Left kidney (tissue), 1 donor: ENCODE results near the gene DDRGK1. TPM values are rescaled to one million over a fixed set of nuclear protein-coding genes. Genes with fewer than 3 reads are reported as not detected.

Experiments
- polyA plus RNA-seq: library from polyadenylated mRNA; unstranded; fragments of 120-200 nt; gene quantifications from one replicate; pipeline ENCODE4 v1.2.1, GENCODE V29; 2013; ENCODE audit not compliant: insufficient read length

The DDRGK1 gene
- polyA plus RNA-seq, 1 donor = 49.1 TPM

Other genes with a start within 250 kb of the DDRGK1 start
- gene GNRH2, start 161.1 kb downstream of the DDRGK1 start, polyA plus RNA-seq = 0.73 TPM
- gene MRPS26, start 158.6 kb downstream of the DDRGK1 start, polyA plus RNA-seq = 48.0 TPM
- gene OXT, start 133.1 kb downstream of the DDRGK1 start, polyA plus RNA-seq = 0.60 TPM
- 0.28 TPM for gene AVP, start 120.0 kb downstream of the DDRGK1 start, polyA plus RNA-seq
- gene FASTKD5, start 44.8 kb downstream of the DDRGK1 start, polyA plus RNA-seq = 20.4 TPM
- 9.9 TPM for gene UBOX5, start 44.8 kb downstream of the DDRGK1 start, polyA plus RNA-seq
- 13.7 TPM for gene LZTS3, start 31.1 kb downstream of the DDRGK1 start, polyA plus RNA-seq
- 53.1 TPM for gene ITPA, start 4.8 kb upstream of the DDRGK1 start, polyA plus RNA-seq
- 2.3 TPM for gene SLC4A11, start 34.5 kb upstream of the DDRGK1 start, polyA plus RNA-seq
- 35.6 TPM for gene DNAAF9, start 203.0 kb upstream of the DDRGK1 start, polyA plus RNA-seq